Inflammatory macrophage (primary cell): ENCODE results near the gene MTX1.
"Not testable (repeated sequence)": the region's sequence is repeated elsewhere in the genome, so short reads cannot be mapped to it uniquely, and the experiment has no call there.

Experiments used
- DNase-seq, 2 donors: peaks; one replicate each; pipeline ENCODE4 v3.0.0-alpha.2; 2020 to 2022

MTX1 gene

GRCh38 chr1:155241069-155241679 is 32.7 kb downstream of the MTX1 start:
- DNase-seq, result peak; percentile 92

- peak; percentile 91 to 97 for DNase-seq
Measured at GRCh38 chr1:155241841-155242264, 33.4 kb downstream of the MTX1 start.

- no peak for DNase-seq
Measured at GRCh38 chr1:155242805-155243358, 34.4 kb downstream of the MTX1 start.

GRCh38 chr1:155244368-155245162 is 36.1 kb downstream of the MTX1 start:
- peak; percentile 97 to 99 for DNase-seq

- no peak for DNase-seq
Measured at GRCh38 chr1:155245163-155245524, 36.6 kb downstream of the MTX1 start.

GRCh38 chr1:155246796-155247195 is 38.3 kb downstream of the MTX1 start:
- DNase-seq, result not testable (repeated sequence)

- no peak for DNase-seq
Measured at GRCh38 chr1:155247667-155248553, 39.4 kb downstream of the MTX1 start.

- DNase-seq, result no peak
Measured at GRCh38 chr1:155250246-155250632, 41.7 kb downstream of the MTX1 start.

- peak; percentile 94 to 95 for DNase-seq
Measured at GRCh38 chr1:155250633-155251449, 42.3 kb downstream of the MTX1 start.

- no peak for DNase-seq
Measured at GRCh38 chr1:155251566-155251965, 43.1 kb downstream of the MTX1 start.

- DNase-seq, result no peak
Measured at GRCh38 chr1:155253208-155253607, 44.7 kb downstream of the MTX1 start.

- DNase-seq, result no peak
Measured at GRCh38 chr1:155253797-155254196, 45.3 kb downstream of the MTX1 start.

GRCh38 chr1:155254228-155254713 is 45.8 kb downstream of the MTX1 start:
- DNase-seq, result no peak

GRCh38 chr1:155254714-155255242 is 46.3 kb downstream of the MTX1 start:
- no peak for DNase-seq

- peak; percentile 40 to 58 for DNase-seq
Measured at GRCh38 chr1:155255243-155256007, 46.9 kb downstream of the MTX1 start, which contains the start of gene ENTREP3. ENTREP3 (minus strand) TSS chr1:155255483; CDS start chr1:155254877, 606 bp downstream.

GRCh38 chr1:155256058-155256852 is 47.8 kb downstream of the MTX1 start:
- DNase-seq, result no peak

- DNase-seq, result no peak
Measured at GRCh38 chr1:155260276-155260675, 51.8 kb downstream of the MTX1 start.

- peak in 1 of 2 donors; percentile 27 for DNase-seq
Measured at GRCh38 chr1:155261493-155261851, 53.0 kb downstream of the MTX1 start.

GRCh38 chr1:155261852-155262673 is 53.6 kb downstream of the MTX1 start, which contains the start of gene SCAMP3:
SCAMP3 (minus strand) TSS chr1:155262360; CDS start chr1:155262151, 209 bp downstream.
- DNase-seq, result peak; percentile 98 to 99
